NCI-H1417 (cell line): ENCODE measurements around the gene HMGB4.

Experiments
- DNase-seq, 3 experiments: peaks; one replicate each; lab custom pipeline; 2025; lab: John Stamatoyannopoulos, UW

HMGB4 gene

DNA sequence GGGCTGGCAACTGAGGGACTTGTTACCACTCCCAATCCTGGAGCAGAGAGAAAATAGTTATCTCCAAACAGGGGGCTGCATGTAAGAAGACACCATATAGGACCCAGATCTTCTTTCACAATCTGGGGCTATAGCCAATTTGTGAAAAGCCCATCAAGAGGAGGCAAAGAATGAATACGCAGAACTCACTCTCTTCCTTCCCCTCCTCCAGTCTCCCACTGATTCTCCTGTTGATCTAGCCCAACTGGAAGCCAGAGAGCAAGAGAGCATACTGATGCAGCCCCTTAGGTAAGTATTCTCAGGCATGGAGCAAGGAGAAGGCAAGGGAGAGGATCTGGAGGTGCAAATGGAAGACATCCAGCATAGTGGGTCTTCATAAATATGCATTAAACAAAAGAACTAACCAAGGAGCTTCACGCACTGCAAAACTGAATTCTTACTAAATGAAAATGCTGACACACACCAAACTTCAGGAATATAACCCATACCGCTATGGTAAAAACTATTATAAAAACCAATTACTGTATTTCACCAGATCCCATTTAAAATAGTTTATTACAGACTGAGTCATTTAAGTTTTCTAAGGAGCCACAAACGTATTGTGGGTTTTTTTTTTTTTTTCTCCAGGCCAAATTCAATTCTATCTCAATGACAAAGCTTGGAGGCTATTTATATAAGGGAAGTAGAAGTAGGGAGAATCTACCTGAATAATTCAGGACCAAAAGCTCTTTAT is 15.5 kb upstream of the HMGB4 start:
- DNase-seq = no peak

- no peak for DNase-seq
Observed at GRCh38 chr1:33849211-33849610, 14.7 kb upstream of the HMGB4 start.

DNA sequence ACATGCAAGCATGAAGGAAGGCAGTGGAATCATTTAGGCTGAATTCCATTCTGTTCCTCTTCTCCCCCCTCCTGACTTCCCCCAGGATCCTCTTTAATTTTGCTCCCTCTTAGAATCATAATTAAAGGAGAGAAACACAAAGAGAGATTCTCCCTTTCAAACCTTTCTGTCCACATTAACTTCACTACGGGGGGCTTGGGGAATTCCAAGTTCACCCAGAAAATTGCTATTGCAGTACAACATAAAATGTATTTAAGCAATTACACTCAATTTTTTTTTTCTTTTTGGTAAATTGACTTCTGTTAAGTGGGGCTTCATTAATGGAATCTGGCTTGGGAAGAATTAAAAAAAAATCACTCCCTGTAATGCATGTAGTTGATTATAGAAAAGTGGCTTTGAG is 13.4 kb upstream of the HMGB4 start:
- no peak for DNase-seq

GRCh38 chr1:33852711-33853110 is 11.2 kb upstream of the HMGB4 start:
- no peak for DNase-seq

- DNase-seq = no peak
Observed at GRCh38 chr1:33853431-33853830, 10.4 kb upstream of the HMGB4 start.

DNA sequence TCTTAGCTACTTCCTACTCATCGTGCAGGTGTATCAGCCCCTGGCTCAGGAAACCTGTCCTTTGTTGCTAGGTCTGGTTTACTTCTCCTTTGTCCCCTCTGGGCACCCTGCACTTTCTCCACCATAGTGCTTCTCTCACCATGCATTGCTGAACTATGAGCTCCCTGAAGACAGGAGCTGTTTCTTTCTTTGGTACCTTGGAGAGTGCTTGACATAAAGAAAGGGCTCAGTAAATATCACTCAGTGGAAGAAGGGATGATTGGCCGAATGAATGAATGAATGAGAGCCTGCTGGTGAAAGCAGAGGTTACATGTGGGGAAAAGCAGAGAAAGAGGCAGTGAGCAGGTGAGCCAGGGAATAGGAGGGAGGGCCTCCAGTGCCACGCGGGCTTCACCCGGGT is 9.8 kb upstream of the HMGB4 start:
- no peak for DNase-seq

- no peak for DNase-seq
Observed at GRCh38 chr1:33860671-33861070, 3.2 kb upstream of the HMGB4 start.

DNA sequence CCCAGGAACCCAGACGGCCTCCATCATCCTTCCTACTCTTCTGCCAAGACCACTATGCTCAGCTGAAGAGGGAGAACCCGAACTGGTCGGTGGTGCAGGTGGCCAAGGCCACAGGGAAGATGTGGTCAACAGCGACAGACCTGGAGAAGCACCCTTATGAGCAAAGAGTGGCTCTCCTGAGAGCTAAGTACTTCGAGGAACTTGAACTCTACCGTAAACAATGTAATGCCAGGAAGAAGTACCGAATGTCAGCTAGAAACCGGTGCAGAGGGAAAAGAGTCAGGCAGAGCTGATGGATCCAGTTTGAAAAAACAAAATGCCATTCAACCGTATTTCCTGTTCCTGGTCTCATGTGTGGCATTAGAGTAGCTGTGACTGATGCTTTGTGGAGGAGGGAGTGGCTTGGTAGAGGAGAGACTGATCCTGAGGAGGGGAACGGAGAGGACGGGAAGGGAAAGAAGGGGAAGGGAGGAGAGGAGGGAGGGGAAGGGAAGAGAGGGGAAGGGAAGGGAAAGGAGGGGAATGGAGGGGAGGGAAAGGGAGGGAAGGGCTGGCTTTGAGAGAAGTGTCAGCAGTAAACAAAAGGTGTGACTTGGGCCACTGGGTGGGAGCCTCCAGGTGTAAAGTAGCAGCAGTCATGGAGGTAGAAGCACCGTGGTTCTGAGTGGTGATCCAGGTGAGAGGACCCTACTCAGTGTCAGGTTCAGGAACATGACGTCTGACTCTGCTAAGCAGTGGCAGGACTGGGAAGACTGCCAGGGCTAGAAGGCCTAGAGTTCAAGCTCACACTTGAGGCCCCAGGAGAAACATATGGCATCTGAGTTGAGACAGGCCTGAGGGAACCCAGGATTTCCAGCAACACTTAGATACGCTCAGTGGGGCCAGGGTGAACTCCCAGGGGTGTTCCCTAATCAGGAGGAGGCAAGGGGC is 846 bp downstream of the HMGB4 start:
- peak in 1 of 3 experiments; percentile 16 for DNase-seq

GRCh38 chr1:33866281-33866680 is 2.4 kb downstream of the HMGB4 start:
- peak in 1 of 3 experiments; percentile 30 for DNase-seq

- DNase-seq = no peak
Observed at GRCh38 chr1:33867684-33868083, 3.8 kb downstream of the HMGB4 start.

DNA sequence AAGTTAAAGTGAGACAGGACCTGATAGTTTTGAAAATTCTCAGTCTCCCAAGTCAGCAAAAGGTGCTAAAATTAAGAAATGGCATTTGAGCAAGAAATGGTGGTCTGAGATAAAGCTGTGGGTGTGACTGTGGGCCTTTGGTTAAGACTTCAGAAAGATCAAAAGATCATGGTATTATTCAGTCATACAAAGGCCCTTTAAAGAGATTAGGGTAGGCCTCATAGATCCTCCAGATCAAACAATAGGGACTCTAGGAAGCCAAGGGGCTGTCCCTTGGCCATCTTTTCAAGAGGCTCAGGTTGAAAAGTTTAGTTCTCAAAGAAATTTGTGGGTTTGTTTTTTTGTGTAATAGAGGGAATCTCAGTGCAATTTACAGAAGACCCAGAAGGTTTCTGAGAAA is 8.4 kb downstream of the HMGB4 start:
- no peak for DNase-seq

- no peak for DNase-seq
Observed at GRCh38 chr1:33872683-33873082, 8.8 kb downstream of the HMGB4 start.

DNA sequence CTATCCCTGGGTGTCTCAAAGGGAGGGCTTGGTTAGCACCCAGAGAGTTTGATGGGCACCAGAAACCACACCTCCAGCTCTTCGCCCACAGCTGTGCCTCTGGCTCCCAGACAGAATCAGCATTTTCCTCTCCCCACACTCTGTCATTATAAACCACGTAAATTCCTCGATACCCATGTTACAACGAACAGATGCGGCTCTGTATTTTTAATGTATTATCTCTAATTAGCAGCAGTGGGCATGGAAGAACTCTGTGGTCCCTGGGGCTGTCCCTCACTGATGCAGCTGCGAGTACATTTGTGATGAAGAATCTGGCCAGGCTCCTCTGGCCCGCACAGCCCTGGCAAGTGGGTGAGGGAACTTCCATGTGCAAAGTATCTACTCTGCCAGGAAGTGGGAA is 10.8 kb downstream of the HMGB4 start:
- no peak for DNase-seq

DNA sequence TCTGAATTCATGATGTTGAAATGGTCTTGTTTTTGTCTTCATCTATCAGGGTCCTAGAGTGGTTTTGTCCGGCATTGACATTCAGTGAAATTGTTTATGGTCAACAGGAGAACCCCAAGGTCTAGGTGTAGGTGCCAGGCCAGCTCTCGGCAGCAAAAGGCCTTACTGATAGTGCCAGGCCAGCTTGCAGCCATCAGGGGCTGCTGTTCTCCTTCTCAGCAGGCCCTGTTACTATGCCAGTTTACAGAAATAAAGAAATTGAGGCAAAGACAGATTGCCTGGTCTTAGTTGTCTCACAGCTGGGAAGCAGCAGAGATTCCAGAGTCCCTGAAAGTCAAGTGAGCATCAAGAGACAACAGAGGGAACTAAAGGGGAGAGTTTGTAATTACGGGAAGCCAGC is 12.0 kb downstream of the HMGB4 start:
- DNase-seq = no peak

DNA sequence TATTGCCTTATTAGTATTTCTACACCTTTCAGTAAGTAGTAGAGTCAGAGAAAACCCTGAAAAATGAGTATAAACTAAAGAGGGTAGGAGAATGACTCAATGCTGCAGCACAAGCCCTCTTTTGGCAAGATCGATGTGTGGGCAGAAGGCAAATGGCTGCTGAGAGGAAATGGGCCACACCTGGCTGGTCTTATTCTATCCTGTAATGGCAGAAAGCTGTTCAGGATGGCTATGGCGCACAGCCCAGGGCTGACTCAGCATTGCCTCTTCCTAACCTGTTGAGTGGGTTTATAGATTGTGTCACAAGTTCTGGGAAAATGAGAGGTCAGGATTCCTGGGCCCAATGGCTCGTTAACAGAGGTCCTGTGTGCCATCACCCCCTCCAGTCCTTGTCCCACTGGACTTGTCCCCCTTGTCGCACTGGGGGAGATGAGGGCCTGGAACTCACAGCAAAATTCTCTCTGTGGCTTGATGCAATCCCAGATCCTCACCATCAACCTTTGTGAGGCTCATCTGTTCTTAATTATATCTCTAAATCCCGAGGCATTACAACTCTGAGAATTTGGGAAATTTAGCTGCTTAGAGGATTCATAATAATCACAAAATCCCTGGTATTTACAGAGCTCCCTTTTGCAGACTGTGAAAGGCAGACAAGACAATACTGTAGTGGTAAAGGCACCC is 13.2 kb downstream of the HMGB4 start:
- no peak for DNase-seq

- DNase-seq = no peak
Observed at GRCh38 chr1:33878392-33878791, 14.5 kb downstream of the HMGB4 start.

DNA sequence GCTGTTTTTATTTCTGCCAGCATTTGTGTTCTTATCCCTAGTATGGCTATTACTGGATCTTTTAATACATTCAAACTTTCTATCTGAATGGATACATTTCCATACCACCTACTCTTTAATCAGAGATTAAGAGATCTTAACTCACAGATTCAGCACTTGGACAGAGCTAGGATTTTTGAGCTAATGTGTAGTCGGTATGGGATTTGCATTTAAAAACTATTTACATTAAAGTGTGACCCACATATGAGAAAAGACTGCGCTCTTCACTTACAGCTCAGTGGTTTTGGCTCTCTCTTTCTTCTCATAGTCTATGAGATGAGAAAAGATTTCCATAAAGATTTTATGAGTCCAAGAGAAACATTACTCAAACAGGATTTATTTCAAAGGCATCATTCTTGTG is 16.4 kb downstream of the HMGB4 start:
- no peak for DNase-seq

GRCh38 chr1:33886496-33886895 is 22.6 kb downstream of the HMGB4 start:
- no peak for DNase-seq

- DNase-seq = no peak
Observed at GRCh38 chr1:33893147-33893830, 29.4 kb downstream of the HMGB4 start.

DNA sequence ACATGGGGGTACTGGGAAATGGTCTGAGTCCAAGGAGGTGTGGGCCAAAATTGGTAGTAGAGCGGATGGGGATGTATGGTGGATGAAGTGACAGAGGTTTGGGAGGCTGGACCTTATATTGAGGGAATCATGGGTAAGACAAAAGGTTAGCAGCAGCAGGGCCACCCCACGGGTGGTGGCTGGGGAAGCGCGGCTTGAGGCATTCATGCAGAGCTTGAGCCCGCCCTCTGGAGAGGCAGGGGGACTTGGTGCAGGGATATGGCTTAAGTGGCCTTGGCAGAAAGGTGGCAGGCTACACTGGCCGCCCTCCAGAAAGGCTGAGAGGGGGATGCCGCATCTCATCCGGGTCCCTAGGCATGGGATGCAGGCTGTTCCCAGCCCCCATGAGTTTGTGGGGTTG is 31.5 kb downstream of the HMGB4 start:
- no peak for DNase-seq

- no peak for DNase-seq
Observed at GRCh38 chr1:33895976-33896375, 32.1 kb downstream of the HMGB4 start.

- DNase-seq = no peak
Observed at GRCh38 chr1:33897092-33897725, 33.3 kb downstream of the HMGB4 start.
